K562 (cell line): Measurements from ENCODE around the gene C2orf76. TPM values are rescaled to one million over a fixed set of nuclear protein-coding genes. Genes with fewer than 3 reads are reported as not detected.

ENCODE experiments used
- CBX1 ChIP-seq: sonication (generic); IDR thresholded peaks from 2 replicates; pipeline ENCODE4 v1.6.1; 2016; ENCODE audit warnings: antibody characterized with exemption, low read depth, mild to moderate bottlenecking
- CCNT2 ChIP-seq: IDR thresholded peaks from 2 replicates; pipeline ENCODE4 v1.6.1; 2011; ENCODE audit warnings: borderline replicate concordance, low read depth, mild to moderate bottlenecking, moderate library complexity, mixed read lengths, low read length; ENCODE audit not compliant: insufficient read length; ENCODE audit errors: extremely low read depth
- CGGBP1 ChIP-seq: fragments of 250-450 bp; sonication (Bioruptor Pico); IDR thresholded peaks from 2 replicates; pipeline ENCODE4 v1.9.0; 2021; ENCODE audit warnings: mild to moderate bottlenecking
- CTCF ChIP-seq, 3 experiments: IDR thresholded peaks in 2 of 3; conservative IDR thresholded peaks in 1 of 3; 2 replicates each; pipeline ENCODE4 v1.5.1; 2011 to 2012; ENCODE audit warnings: low read length in 3 of 3, mild to moderate bottlenecking in 3 of 3, control low read depth in 2 of 3, improper control_type of control experiment in 1 of 3, inconsistent platforms in 1 of 3, low read depth in 1 of 3, mixed read lengths in 1 of 3, moderate library complexity in 1 of 3; ENCODE audit not compliant: insufficient read depth in 2 of 3
- JUN ChIP-seq, 2 experiments: sonication (generic) in 1 of 2; formaldehyde crosslinking in 1 of 2; IDR thresholded peaks; 2 replicates each; pipeline versions ENCODE4 v1.6.1 to v1.8.0; 2012 to 2022; ENCODE audit warnings: borderline replicate concordance in 2 of 2, mild to moderate bottlenecking in 2 of 2, improper control_type of control experiment in 1 of 2, low read depth in 1 of 2, low read length in 1 of 2, missing genetic modification reagents in 1 of 2
- RAD21 ChIP-seq, 2 experiments: fragments of 250-450 bp in 1 of 2; fragments of 450-650 bp in 1 of 2; sonication (Bioruptor Pico) in 1 of 2; formaldehyde crosslinking in 1 of 2; IDR thresholded peaks in 1 of 2; conservative IDR thresholded peaks in 1 of 2; 2 replicates each; pipeline versions ENCODE4 v1.4.0 to v1.8.0; 2020 to 2022; ENCODE audit warnings: mild to moderate bottlenecking in 2 of 2, moderate library complexity in 1 of 2
- REST ChIP-seq, 2 experiments: fragments of 450-650 bp; formaldehyde crosslinking in 1 of 2; IDR thresholded peaks; 2 replicates each; pipeline versions ENCODE4 v1.4.0 to v1.6.1; 2014 to 2020; ENCODE audit warnings: mild to moderate bottlenecking in 2 of 2, borderline replicate concordance in 1 of 2, low read depth in 1 of 2
- STAT5B ChIP-seq: fragments of 250-450 bp; sonication (Bioruptor Pico); IDR thresholded peaks from 2 replicates; pipeline ENCODE4 v1.8.0; 2021; ENCODE audit warnings: mild to moderate bottlenecking, inconsistent platforms
- ZBTB26 ChIP-seq: fragments of 450-650 bp; formaldehyde crosslinking; IDR thresholded peaks from 2 replicates; pipeline ENCODE4 v1.4.0; 2022; ENCODE audit warnings: missing genetic modification characterization
- polyA plus RNA-seq, 8 experiments: library from polyadenylated mRNA; depleted of rRNA in 4 of 8; stranded (reverse) in 5 of 8; unstranded in 3 of 8; fragments of >200 nt; fragmentation: Nextera tagmentation in 2 of 8; fragmentation: Illumina TruSeq in 1 of 8; extraction: Ambion mirVana in 2 of 8; extraction: Trizol in 1 of 8; gene quantifications; 2 replicates each; pipeline versions ENCODE4 v1.2.1 to v1.2.3, GENCODE V29; 2011 to 2014; ENCODE audit warnings: inconsistent platforms in 1 of 8, missing spikeins in 1 of 8
- total RNA-seq, 7 experiments: library from RNA; depleted of rRNA in 6 of 7; stranded (reverse); fragments of >200 nt in 6 of 7; fragmentation: Illumina TruSeq in 2 of 7; extraction: Trizol in 2 of 7; gene quantifications; 2 replicates each; pipeline versions ENCODE4 v1.2.1 to v1.2.3, GENCODE V29; 2011 to 2021; ENCODE audit warnings: low replicate concordance in 1 of 7

C2orf76 gene
- total and polyA plus RNA-seq, 9 of the 15 experiments (the other 6 are each of a cell fraction or from before 2014, with no cell fraction given), result 4.8 to 26.2 (median 14.5) TPM

- peak; percentile 65 for TF ChIP-seq REST (IDR thresholded peaks at IDR 0.05; ENCODE audit: borderline replicate concordance)
- no peak for TF ChIP-seq REST (CRISPR knock-in tag; IDR thresholded peaks at IDR 0.05; ENCODE audit: low read depth)
- TF ChIP-seq JUN (IDR thresholded peaks at IDR 0.05; ENCODE audit: borderline replicate concordance, low read depth, low read length), result no peak
- no peak for TF ChIP-seq JUN (CRISPR knock-in tag; IDR thresholded peaks at IDR 0.05; ENCODE audit: borderline replicate concordance)
- peak in 2 of 3 experiments; percentile 32 to 53; a peak in 3 of 6 replicates for TF ChIP-seq CTCF (IDR thresholded peaks at IDR 0.05 in 2 of 3, conservative IDR thresholded peaks at IDR 0.05 in 1 of 3; ENCODE audit: insufficient read depth in 2 of 3, low read depth in 1 of 3, low read length in 3 of 3)
- TF ChIP-seq ZBTB26 (CRISPR knock-in tag), result no peak
- no peak for TF ChIP-seq STAT5B (CRISPR knock-in tag)
- TF ChIP-seq CGGBP1, result no peak
- peak; percentile 44 to 61 for TF ChIP-seq RAD21 (CRISPR knock-in tag; conservative IDR thresholded peaks at IDR 0.05 in 1 of 2, IDR thresholded peaks at IDR 0.05 in 1 of 2)
- no peak for TF ChIP-seq CBX1
- TF ChIP-seq CCNT2, result no peak
Measured at GRCh38 chr2:119311371-119311770, 55.3 kb downstream of the C2orf76 start (continued).
